ENCODE measurements around the gene HOXC5.

HOXC5 gene

DNA sequence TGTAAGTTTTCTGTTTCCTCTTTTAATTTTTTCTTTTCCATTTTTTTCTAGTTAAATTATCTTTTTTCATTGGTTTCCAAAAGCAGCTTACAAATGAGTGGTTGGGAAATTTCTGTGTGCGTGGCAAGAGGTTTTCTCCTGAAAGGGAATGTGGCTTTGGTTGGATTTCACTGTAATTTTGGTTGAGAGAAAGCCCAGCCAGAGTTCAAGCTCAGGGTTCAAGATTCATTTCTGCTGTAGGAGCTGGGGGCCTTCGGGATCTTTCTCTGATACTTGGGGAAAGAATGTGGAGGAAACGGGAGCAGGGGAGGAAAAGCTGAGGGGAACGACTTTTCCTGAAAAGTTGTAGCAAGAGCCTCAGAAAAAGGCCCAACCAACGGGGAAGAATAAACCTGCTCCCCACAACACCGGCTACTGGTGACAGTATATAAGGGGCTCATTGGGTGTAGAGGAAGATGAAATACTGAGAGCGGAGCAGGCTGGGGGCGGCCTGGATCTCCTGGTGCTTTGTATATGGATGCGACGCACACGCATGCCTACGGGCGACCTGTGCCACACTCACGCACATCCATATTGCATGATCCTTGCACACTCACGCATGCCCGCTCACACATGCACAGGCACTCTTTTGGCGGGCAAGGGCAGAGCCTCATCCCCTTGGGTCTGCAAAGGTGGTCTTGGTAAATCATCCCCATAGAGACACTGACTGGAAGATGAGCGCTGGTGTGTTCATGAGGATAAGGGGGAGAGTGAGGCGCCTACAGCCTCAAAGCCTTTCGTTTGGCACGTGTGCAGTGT is 46.0 kb upstream of the HOXC5 start:
- DNase-seq (ENCODE audit: low read depth), result no peak
- H3K4me3 ChIP-seq (ENCODE audit: low read depth, low read length), result no peak overlapping the region
- in situ Hi-C loops (cut with HindIII; ENCODE audit: low sequenced_read_pairs), result no loop called here
- TF ChIP-seq, protein P1, sequence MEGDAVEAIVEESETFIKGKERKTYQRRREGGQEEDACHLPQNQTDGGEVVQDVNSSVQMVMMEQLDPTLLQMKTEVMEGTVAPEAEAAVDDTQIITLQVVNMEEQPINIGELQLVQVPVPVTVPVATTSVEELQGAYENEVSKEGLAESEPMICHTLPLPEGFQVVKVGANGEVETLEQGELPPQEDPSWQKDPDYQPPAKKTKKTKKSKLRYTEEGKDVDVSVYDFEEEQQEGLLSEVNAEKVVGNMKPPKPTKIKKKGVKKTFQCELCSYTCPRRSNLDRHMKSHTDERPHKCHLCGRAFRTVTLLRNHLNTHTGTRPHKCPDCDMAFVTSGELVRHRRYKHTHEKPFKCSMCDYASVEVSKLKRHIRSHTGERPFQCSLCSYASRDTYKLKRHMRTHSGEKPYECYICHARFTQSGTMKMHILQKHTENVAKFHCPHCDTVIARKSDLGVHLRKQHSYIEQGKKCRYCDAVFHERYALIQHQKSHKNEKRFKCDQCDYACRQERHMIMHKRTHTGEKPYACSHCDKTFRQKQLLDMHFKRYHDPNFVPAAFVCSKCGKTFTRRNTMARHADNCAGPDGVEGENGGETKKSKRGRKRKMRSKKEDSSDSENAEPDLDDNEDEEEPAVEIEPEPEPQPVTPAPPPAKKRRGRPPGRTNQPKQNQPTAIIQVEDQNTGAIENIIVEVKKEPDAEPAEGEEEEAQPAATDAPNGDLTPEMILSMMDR (IDR thresholded peaks at IDR 0.05; ENCODE audit: low read depth, low read length, missing control alignments), result no peak

DNA sequence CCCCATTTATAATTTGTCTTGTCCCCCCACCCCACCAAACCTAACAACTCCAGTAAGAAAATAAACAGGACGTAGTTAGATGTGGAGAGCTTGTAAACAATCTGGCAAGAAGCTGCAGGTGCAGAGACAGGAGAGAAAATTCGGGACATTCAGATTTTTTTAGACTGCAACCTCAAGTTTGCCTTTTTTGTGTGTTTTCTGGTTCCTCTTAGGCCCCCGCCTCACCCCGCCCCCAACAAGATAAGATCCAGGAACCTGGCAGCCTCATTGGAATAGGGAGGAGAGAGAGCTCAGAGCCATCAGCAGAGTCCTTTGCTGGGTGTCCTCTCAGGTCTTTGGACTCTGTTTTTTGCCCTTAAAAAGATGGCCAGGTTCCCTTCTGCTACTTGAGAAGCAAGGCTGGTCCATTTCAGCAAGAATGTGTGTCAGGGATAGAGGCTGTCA is 45.0 kb upstream of the HOXC5 start:
- DNase-seq (ENCODE audit: low read depth), result no peak
- TF ChIP-seq, protein P1 (IDR thresholded peaks at IDR 0.05; ENCODE audit: low read depth, low read length, missing control alignments), result no peak
- H3K4me3 ChIP-seq (ENCODE audit: low read depth, low read length), result no peak overlapping the region
- in situ Hi-C loops (cut with HindIII; ENCODE audit: low sequenced_read_pairs), result no loop called here

DNA sequence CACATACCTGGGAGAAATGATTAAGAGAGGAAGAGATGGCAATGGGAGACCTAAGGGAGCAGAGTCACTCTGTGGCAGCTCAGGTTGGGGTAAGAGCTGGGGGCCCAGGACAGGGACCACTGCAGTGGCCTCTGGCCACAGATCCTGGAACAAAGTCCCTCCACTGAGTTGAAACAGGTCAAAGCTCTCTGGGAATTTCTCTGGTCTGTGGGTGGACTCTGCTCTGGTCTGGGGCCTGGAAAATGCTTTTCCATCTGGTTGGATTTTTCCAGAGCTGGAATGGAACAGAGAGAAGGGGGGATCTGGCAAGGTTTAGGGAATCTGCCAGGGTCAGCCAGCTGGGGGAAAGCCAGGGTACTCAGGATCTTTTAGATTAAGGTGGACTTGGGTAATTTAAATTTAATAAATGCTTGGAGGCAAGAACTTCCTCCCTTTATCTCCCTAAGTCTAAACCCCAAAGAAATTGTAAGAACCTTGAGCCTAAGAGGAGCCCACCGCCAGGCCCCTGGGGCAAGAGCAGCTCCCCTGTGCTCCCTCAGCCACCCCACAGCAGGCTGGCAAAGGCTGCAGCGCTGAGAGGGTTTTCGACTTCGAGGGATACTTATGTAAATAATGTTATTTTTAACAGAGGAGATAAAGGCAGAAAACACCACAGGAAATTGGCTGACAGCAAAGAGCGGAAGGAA is 44.2 kb upstream of the HOXC5 start:
- TF ChIP-seq, protein P1 (IDR thresholded peaks at IDR 0.05; ENCODE audit: low read depth, low read length, missing control alignments), result no peak
- no peak overlapping the region for H3K4me3 ChIP-seq (ENCODE audit: low read depth, low read length)
- DNase-seq (ENCODE audit: low read depth), result no peak
- in situ Hi-C loops (cut with HindIII; ENCODE audit: low sequenced_read_pairs), result no loop called here

DNA sequence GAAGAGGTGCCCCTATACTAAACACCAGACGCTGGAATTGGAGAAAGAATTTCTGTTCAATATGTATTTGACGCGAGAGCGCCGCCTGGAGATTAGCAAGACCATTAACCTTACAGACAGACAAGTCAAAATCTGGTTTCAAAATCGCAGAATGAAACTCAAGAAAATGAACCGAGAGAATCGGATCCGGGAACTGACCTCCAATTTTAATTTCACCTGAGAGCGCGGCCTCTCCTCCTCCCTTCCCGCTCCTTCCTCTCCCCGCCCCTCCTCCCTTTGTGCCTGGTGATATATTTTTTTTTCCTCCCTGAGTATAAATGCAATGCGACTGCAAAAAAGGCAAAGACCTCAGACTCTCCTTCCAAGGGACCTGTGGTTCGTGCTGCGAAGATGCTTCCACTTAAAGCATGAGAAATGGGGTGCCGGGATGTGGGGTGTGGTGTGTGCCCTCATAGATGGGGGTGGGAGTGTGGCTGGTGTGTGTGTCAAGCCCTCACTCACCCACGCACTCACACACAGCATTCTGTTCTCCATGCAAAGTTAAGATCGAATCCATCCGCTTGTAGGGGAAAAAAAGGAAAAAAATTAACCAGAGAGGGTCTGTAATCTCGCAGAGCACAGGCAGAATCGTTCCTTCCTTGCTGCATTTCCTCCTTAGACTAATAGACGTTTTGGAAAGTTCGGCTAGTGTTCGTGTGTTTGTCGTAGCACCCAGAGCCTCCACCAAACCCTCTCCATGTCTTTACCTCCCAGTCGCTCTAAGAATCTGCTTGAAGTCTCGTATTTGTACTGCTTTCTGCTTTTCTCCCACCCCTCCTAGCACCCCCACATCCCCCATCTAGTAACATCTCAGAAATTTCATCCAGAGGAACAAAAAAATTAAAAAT is 43.4 kb upstream of the HOXC5 start:
- TF ChIP-seq, protein P1 (IDR thresholded peaks at IDR 0.05; ENCODE audit: low read depth, low read length, missing control alignments), result peak; percentile 39
- no peak overlapping the region for H3K4me3 ChIP-seq (ENCODE audit: low read depth, low read length)
- DNase-seq (ENCODE audit: low read depth), result no peak
- in situ Hi-C loops (cut with HindIII; ENCODE audit: low sequenced_read_pairs), result no loop called here

DNA sequence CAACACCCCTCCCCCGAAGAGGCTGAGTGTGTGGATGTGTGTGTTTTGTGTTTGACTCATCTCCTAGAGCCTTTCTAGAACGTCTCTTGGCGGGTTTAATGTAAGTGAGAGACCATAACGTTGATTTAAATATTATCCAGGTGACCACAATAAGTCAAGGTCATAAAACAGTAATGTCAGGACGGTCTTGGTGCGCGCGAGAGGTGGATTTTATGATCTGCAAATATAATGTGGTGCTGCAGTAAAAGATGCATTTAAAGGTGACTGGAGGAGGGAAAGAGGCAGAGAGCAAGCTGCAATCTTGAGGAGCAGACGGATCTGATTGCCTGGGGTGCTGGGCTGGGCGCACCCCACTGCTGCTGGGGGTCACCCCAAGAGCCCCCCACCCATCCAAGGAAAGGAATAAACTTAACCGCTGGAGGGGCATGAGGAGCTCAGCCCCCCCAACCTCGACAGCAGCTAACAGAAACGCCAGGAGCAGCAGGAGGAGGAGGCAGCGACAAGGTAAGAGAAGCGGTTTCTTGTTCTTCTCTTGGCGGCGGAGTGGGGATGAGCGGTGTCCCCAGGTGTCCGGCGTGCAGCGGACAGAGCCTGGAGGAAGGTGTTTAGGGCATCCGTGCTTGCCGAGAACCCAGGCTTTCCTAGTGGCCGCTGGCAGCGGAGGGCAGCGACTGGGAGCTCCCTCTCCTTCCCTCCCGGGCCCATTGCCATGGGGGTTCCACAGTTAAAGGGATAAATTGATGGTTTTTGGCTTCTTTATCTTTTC is 42.4 kb upstream of the HOXC5 start:
- no peak for DNase-seq (ENCODE audit: low read depth)
- TF ChIP-seq, protein P1 (IDR thresholded peaks at IDR 0.05; ENCODE audit: low read depth, low read length, missing control alignments), result no peak
- H3K4me3 ChIP-seq (ENCODE audit: low read depth, low read length), result no peak overlapping the region
- in situ Hi-C loops (cut with HindIII; ENCODE audit: low sequenced_read_pairs), result no loop called here
